GM23338 (cell line): ENCODE measurements around the gene C2CD5. TPM values are rescaled to one million over a fixed set of nuclear protein-coding genes. Genes with fewer than 3 reads are reported as not detected.

ENCODE experiments used
- ATAC-seq: fragments of 200-7000 bp; cut with Tn5 transposase; 3 replicates; pipeline ENCODE4 v1.9.1; 2020
- DNase-seq: peaks from one replicate; pipeline ENCODE4 v3.0.0-alpha.2; 2015; ENCODE audit warnings: low spot score
- H2AFZ ChIP-seq: fragments of 200-600 bp; sonication (generic); 2 replicates; pipeline ENCODE4 v1.8.0; 2016; ENCODE audit warnings: antibody characterized with exemption, mild to moderate bottlenecking, moderate library complexity
- H3F3A ChIP-seq: fragments of 200-600 bp; sonication (generic); replicated peaks from 2 replicates; pipeline ENCODE4 v1.8.0; 2017; ENCODE audit warnings: antibody characterized with exemption, mixed run types, low read depth
- H3K27ac ChIP-seq: fragments of 200-600 bp; sonication (generic); 2 replicates; pipeline ENCODE4 v1.6.1; 2016; ENCODE audit warnings: low read depth
- H3K27me3 ChIP-seq: fragments of 200-600 bp; sonication (generic); 2 replicates; pipeline ENCODE4 v1.8.0; 2016; ENCODE audit warnings: mild to moderate bottlenecking, mixed run types, moderate library complexity; ENCODE audit not compliant: insufficient read depth
- H3K36me3 ChIP-seq: fragments of 200-600 bp; sonication (generic); 2 replicates; pipeline ENCODE4 v1.8.0; 2016; ENCODE audit warnings: mild to moderate bottlenecking; ENCODE audit not compliant: insufficient read depth
- H3K4me1 ChIP-seq: fragments of 200-600 bp; sonication (generic); 2 replicates; pipeline ENCODE4 v1.8.0; 2016; ENCODE audit warnings: mild to moderate bottlenecking, moderate library complexity; ENCODE audit not compliant: insufficient read depth
- H3K4me2 ChIP-seq: fragments of 200-600 bp; sonication (generic); 2 replicates; pipeline ENCODE4 v1.7.1; 2017; ENCODE audit warnings: mixed run types
- H3K4me3 ChIP-seq: fragments of 200-600 bp; sonication (generic); 2 replicates; pipeline ENCODE4 v1.6.1; 2016; ENCODE audit warnings: mixed run types
- H3K79me2 ChIP-seq: fragments of 200-600 bp; sonication (generic); replicated peaks from 2 replicates; pipeline ENCODE4 v1.8.0; 2017; ENCODE audit warnings: mild to moderate bottlenecking; ENCODE audit not compliant: insufficient read depth
- H3K9me2 ChIP-seq: fragments of 200-600 bp; sonication (generic); 2 replicates; pipeline ENCODE4 v1.8.0; 2017; ENCODE audit not compliant: insufficient read depth
- H4K20me1 ChIP-seq: fragments of 200-600 bp; sonication (generic); replicated peaks from 2 replicates; pipeline ENCODE4 v1.8.0; 2017; ENCODE audit warnings: mild to moderate bottlenecking; ENCODE audit not compliant: insufficient read depth
- H3K27ac Mint-ChIP-seq: 2 replicates; pipeline ENCODE4 v1.8.0; 2020; ENCODE audit warnings: inconsistent platforms, mild to moderate bottlenecking, moderate library complexity, mixed read lengths
- H3K27me3 Mint-ChIP-seq: 3 replicates; pipeline ENCODE4 v1.8.0; 2022; ENCODE audit warnings: low read depth, mild to moderate bottlenecking, moderate library complexity, mixed read lengths, inconsistent platforms; ENCODE audit not compliant: insufficient read depth, poor library complexity
- H3K36me3 Mint-ChIP-seq: 3 replicates; pipeline ENCODE4 v1.8.0; 2021; ENCODE audit warnings: low read depth, mild to moderate bottlenecking, inconsistent platforms, moderate library complexity, mixed read lengths
- H3K4me1 Mint-ChIP-seq: 3 replicates; pipeline ENCODE4 v1.8.0; 2020; ENCODE audit warnings: mild to moderate bottlenecking, inconsistent platforms, mixed read lengths
- H3K4me3 Mint-ChIP-seq: 3 replicates; pipeline ENCODE4 v1.8.0; 2021; ENCODE audit warnings: moderate library complexity, mild to moderate bottlenecking, inconsistent platforms, mixed read lengths
- H3K9me3 Mint-ChIP-seq: 3 replicates; pipeline ENCODE4 v1.8.0; 2020; ENCODE audit warnings: moderate library complexity, mild to moderate bottlenecking, inconsistent platforms, mixed read lengths
- CREB1 ChIP-seq: fragments of 250-450 bp; sonication (Bioruptor Pico); IDR thresholded peaks from 2 replicates; pipeline ENCODE4 v1.5.0; 2020; ENCODE audit warnings: low read depth, mild to moderate bottlenecking, moderate library complexity
- EZH2 ChIP-seq: fragments of 200-600 bp; sonication (generic); IDR thresholded peaks from one replicate; pipeline ENCODE4 v1.8.0; 2017; ENCODE audit warnings: antibody characterized with exemption, mild to moderate bottlenecking, low read depth; ENCODE audit not compliant: unreplicated experiment
- EZH2phosphoT487 ChIP-seq: fragments of 200-600 bp; sonication (generic); IDR thresholded peaks from one replicate; pipeline ENCODE4 v1.8.1; 2018; ENCODE audit warnings: antibody characterized with exemption; ENCODE audit not compliant: unreplicated experiment
- JUNB ChIP-seq: IDR thresholded peaks from one replicate; pipeline ENCODE4 v1.6.1; 2016; ENCODE audit warnings: antibody characterized with exemption; ENCODE audit not compliant: unreplicated experiment
- NANOG ChIP-seq: IDR thresholded peaks from 2 replicates; pipeline ENCODE4 v1.6.1; 2016; ENCODE audit warnings: antibody characterized with exemption, borderline replicate concordance
- POLR2AphosphoS5 ChIP-seq: IDR thresholded peaks from 2 replicates; pipeline ENCODE4 v1.6.1; 2016; ENCODE audit warnings: antibody characterized with exemption, low read depth
- STAT1 ChIP-seq: IDR thresholded peaks from one replicate; pipeline ENCODE4 v1.6.1; 2016; ENCODE audit warnings: antibody characterized with exemption; ENCODE audit not compliant: unreplicated experiment
- ZNF114 ChIP-seq: fragments of 250-450 bp; sonication (Bioruptor Pico); IDR thresholded peaks from 2 replicates; pipeline ENCODE4 v1.5.0; 2020; ENCODE audit warnings: mild to moderate bottlenecking, moderate library complexity
- ZNF331 ChIP-seq: fragments of 250-450 bp; sonication (Bioruptor Pico); IDR thresholded peaks from 2 replicates; pipeline ENCODE4 v1.5.0; 2020; ENCODE audit warnings: low read depth, mild to moderate bottlenecking, moderate library complexity
- polyA plus RNA-seq: library from polyadenylated mRNA; unstranded; fragments of >200 nt; fragmentation: Nextera tagmentation; extraction: Ambion mirVana; gene quantifications from 2 replicates; pipeline ENCODE4 v1.2.1, GENCODE V29; 2016
- total RNA-seq: library from RNA; depleted of rRNA; stranded (reverse); fragments of >200 nt; shearing (Covaris generic); gene quantifications from 2 replicates; pipeline ENCODE4 v1.2.3, GENCODE V29; 2014
- TF ChIP-seq, protein P1 (sequence below): fragments of 250-450 bp; sonication (Bioruptor Pico); IDR thresholded peaks from 2 replicates; pipeline ENCODE4 v1.5.0; 2020; ENCODE audit warnings: mild to moderate bottlenecking, moderate library complexity
- TF ChIP-seq, protein P2 (sequence below): IDR thresholded peaks from one replicate; pipeline ENCODE4 v1.6.1; 2018; ENCODE audit warnings: antibody characterized with exemption; ENCODE audit not compliant: unreplicated experiment
- TF ChIP-seq, protein P3 (sequence below): IDR thresholded peaks from 2 replicates; pipeline ENCODE4 v1.6.1; 2016; ENCODE audit warnings: antibody characterized with exemption
- TF ChIP-seq, protein P4 (sequence below), 2 experiments: fragments of 200-600 bp in 1 of 2; sonication (generic) in 1 of 2; conservative IDR thresholded peaks; 2 replicates each; pipeline versions ENCODE4 v1.5.1 to v1.6.1; 2016 to 2017; ENCODE audit warnings: antibody characterized with exemption in 2 of 2, low read depth in 2 of 2, mild to moderate bottlenecking in 2 of 2, moderate library complexity in 1 of 2

Gene C2CD5
- total and polyA plus RNA-seq, 2 experiments from 2014 or later = 22.0 to 68.6 TPM

DNA sequence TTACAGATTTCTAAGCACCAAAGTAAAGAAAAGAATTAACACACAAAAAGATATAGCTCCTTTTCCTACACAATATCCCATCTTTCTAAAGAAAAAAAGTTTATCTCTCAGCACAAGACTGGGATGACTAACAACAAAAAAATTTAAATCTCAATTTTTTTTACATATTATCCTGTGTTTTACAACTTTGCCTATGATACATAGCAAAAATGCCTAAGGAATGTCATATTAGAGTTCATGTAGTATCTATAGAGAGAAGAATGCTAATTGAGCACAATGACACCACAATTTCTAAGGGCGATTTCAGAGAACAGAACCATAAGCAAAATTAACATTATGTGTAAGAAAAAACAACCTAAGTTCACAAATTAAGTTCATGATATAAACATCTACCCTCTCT lies 16.3 kb downstream of the C2CD5 start:
- no peaks in the 10 kb centered on the region for H3K27me3 Mint-ChIP-seq
- no peak overlapping the region; the same call in 1 of the 2 replicates for H3K27ac Mint-ChIP-seq
- H4K20me1 ChIP-seq = no peaks in the 10 kb centered on the region
- no peak overlapping the region for H3K4me3 ChIP-seq
- H3K36me3 ChIP-seq = peaks cover 14% of the 10 kb centered on the region; the same call in 1 of the 2 replicates
- no peak overlapping the region for H2AFZ ChIP-seq
- H3K27me3 ChIP-seq = no peaks in the 10 kb centered on the region
- no peaks in the 10 kb centered on the region for H3K4me1 Mint-ChIP-seq
- no peak overlapping the region for H3K4me3 Mint-ChIP-seq
- H3K9me3 Mint-ChIP-seq = no peaks in the 10 kb centered on the region
- peaks cover 30% of the 10 kb centered on the region for H3K36me3 Mint-ChIP-seq
- no peak for TF ChIP-seq ZNF114
- no peak for TF ChIP-seq STAT1
- TF ChIP-seq, protein P1, sequence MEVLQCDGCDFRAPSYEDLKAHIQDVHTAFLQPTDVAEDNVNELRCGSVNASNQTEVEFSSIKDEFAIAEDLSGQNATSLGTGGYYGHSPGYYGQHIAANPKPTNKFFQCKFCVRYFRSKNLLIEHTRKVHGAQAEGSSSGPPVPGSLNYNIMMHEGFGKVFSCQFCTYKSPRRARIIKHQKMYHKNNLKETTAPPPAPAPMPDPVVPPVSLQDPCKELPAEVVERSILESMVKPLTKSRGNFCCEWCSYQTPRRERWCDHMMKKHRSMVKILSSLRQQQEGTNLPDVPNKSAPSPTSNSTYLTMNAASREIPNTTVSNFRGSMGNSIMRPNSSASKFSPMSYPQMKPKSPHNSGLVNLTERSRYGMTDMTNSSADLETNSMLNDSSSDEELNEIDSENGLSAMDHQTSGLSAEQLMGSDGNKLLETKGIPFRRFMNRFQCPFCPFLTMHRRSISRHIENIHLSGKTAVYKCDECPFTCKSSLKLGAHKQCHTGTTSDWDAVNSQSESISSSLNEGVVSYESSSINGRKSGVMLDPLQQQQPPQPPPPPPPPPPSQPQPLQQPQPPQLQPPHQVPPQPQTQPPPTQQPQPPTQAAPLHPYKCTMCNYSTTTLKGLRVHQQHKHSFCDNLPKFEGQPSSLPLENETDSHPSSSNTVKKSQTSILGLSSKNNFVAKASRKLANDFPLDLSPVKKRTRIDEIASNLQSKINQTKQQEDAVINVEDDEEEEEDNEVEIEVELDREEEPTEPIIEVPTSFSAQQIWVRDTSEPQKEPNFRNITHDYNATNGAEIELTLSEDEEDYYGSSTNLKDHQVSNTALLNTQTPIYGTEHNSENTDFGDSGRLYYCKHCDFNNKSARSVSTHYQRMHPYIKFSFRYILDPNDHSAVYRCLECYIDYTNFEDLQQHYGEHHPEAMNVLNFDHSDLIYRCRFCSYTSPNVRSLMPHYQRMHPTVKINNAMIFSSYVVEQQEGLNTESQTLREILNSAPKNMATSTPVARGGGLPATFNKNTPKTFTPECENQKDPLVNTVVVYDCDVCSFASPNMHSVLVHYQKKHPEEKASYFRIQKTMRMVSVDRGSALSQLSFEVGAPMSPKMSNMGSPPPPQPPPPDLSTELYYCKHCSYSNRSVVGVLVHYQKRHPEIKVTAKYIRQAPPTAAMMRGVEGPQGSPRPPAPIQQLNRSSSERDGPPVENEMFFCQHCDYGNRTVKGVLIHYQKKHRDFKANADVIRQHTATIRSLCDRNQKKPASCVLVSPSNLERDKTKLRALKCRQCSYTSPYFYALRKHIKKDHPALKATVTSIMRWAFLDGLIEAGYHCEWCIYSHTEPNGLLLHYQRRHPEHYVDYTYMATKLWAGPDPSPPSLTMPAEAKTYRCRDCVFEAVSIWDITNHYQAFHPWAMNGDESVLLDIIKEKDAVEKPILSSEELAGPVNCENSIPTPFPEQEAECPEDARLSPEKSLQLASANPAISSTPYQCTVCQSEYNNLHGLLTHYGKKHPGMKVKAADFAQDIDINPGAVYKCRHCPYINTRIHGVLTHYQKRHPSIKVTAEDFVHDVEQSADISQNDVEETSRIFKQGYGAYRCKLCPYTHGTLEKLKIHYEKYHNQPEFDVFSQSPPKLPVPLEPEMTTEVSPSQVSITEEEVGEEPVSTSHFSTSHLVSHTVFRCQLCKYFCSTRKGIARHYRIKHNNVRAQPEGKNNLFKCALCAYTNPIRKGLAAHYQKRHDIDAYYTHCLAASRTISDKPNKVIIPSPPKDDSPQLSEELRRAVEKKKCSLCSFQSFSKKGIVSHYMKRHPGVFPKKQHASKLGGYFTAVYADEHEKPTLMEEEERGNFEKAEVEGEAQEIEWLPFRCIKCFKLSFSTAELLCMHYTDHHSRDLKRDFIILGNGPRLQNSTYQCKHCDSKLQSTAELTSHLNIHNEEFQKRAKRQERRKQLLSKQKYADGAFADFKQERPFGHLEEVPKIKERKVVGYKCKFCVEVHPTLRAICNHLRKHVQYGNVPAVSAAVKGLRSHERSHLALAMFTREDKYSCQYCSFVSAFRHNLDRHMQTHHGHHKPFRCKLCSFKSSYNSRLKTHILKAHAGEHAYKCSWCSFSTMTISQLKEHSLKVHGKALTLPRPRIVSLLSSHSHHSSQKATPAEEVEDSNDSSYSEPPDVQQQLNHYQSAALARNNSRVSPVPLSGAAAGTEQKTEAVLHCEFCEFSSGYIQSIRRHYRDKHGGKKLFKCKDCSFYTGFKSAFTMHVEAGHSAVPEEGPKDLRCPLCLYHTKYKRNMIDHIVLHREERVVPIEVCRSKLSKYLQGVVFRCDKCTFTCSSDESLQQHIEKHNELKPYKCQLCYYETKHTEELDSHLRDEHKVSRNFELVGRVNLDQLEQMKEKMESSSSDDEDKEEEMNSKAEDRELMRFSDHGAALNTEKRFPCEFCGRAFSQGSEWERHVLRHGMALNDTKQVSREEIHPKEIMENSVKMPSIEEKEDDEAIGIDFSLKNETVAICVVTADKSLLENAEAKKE = no peak
- TF ChIP-seq, protein P2, sequence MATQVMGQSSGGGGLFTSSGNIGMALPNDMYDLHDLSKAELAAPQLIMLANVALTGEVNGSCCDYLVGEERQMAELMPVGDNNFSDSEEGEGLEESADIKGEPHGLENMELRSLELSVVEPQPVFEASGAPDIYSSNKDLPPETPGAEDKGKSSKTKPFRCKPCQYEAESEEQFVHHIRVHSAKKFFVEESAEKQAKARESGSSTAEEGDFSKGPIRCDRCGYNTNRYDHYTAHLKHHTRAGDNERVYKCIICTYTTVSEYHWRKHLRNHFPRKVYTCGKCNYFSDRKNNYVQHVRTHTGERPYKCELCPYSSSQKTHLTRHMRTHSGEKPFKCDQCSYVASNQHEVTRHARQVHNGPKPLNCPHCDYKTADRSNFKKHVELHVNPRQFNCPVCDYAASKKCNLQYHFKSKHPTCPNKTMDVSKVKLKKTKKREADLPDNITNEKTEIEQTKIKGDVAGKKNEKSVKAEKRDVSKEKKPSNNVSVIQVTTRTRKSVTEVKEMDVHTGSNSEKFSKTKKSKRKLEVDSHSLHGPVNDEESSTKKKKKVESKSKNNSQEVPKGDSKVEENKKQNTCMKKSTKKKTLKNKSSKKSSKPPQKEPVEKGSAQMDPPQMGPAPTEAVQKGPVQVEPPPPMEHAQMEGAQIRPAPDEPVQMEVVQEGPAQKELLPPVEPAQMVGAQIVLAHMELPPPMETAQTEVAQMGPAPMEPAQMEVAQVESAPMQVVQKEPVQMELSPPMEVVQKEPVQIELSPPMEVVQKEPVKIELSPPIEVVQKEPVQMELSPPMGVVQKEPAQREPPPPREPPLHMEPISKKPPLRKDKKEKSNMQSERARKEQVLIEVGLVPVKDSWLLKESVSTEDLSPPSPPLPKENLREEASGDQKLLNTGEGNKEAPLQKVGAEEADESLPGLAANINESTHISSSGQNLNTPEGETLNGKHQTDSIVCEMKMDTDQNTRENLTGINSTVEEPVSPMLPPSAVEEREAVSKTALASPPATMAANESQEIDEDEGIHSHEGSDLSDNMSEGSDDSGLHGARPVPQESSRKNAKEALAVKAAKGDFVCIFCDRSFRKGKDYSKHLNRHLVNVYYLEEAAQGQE = no peak
- TF ChIP-seq POLR2AphosphoS5 = no peak
- TF ChIP-seq, protein P3, sequence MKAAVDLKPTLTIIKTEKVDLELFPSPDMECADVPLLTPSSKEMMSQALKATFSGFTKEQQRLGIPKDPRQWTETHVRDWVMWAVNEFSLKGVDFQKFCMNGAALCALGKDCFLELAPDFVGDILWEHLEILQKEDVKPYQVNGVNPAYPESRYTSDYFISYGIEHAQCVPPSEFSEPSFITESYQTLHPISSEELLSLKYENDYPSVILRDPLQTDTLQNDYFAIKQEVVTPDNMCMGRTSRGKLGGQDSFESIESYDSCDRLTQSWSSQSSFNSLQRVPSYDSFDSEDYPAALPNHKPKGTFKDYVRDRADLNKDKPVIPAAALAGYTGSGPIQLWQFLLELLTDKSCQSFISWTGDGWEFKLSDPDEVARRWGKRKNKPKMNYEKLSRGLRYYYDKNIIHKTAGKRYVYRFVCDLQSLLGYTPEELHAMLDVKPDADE = no peak
- TF ChIP-seq CREB1 (CRISPR knock-in tag) = no peak
- TF ChIP-seq NANOG = no peak
- no peak for TF ChIP-seq JUNB
- TF ChIP-seq ZNF331 (CRISPR knock-in tag) = no peak
- no peak for TF ChIP-seq EZH2
- no peak for TF ChIP-seq EZH2phosphoT487
- TF ChIP-seq, protein P4, sequence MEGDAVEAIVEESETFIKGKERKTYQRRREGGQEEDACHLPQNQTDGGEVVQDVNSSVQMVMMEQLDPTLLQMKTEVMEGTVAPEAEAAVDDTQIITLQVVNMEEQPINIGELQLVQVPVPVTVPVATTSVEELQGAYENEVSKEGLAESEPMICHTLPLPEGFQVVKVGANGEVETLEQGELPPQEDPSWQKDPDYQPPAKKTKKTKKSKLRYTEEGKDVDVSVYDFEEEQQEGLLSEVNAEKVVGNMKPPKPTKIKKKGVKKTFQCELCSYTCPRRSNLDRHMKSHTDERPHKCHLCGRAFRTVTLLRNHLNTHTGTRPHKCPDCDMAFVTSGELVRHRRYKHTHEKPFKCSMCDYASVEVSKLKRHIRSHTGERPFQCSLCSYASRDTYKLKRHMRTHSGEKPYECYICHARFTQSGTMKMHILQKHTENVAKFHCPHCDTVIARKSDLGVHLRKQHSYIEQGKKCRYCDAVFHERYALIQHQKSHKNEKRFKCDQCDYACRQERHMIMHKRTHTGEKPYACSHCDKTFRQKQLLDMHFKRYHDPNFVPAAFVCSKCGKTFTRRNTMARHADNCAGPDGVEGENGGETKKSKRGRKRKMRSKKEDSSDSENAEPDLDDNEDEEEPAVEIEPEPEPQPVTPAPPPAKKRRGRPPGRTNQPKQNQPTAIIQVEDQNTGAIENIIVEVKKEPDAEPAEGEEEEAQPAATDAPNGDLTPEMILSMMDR (conservative IDR thresholded peaks at IDR 0.05; ENCODE audit: low read depth in 2 of 2) = no peak
- H3K79me2 ChIP-seq = peaks cover 5% of the 10 kb centered on the region; the same call in 1 of the 2 replicates
- H3K4me2 ChIP-seq = no peak overlapping the region
- DNase-seq (no peak), ATAC-seq (no peak)
- H3F3A ChIP-seq = no peaks in the 10 kb centered on the region
- H3K27ac ChIP-seq = no peak overlapping the region
- no peaks in the 10 kb centered on the region for H3K4me1 ChIP-seq
- no peaks in the 10 kb centered on the region for H3K9me2 ChIP-seq
